ENCODE data around the gene IFNA4. TPM values are rescaled to one million over a fixed set of nuclear protein-coding genes. Genes with fewer than 3 reads are reported as not detected.

Gene IFNA4
- total RNA-seq, 4 donors from 2014 or later: not detected

- no peak overlapping the region for H3K4me3 ChIP-seq
- H3K27me3 ChIP-seq: no peaks in the 10 kb centered on the region
- TF ChIP-seq POLR2A (IDR thresholded peaks at IDR 0.05) (no peak), CTCF (IDR thresholded peaks at IDR 0.05) (no peak)
- no peaks in the 10 kb centered on the region for H3K4me1 ChIP-seq
- H3K36me3 ChIP-seq: no peaks in the 10 kb centered on the region
- intact Hi-C loops (cut with DNase I; ENCODE audit: low total_unique reads): no loop called here
- H3K9me3 ChIP-seq: no peaks in the 10 kb centered on the region
- no peak for DNase-seq
- no peak overlapping the region for H3K27ac ChIP-seq
Observed at GRCh38 chr9:21137020-21137419, 50.4 kb downstream of the IFNA4 start.

Small RNA genes lying within 50 kb of the gene (small RNA-seq; reads per million reads assigned to genes)
- gene RF00019: not detected

Other genes with a start within 250 kb of the IFNA4 start
- 1 to 10 TPM in 2 of 4 donors, under 1 TPM in 2; under 0.01 to 8.7 (median 2.4) TPM for gene HACD4, start 155.9 kb downstream of the IFNA4 start, total RNA-seq
- gene IFNB1, start 109.6 kb downstream of the IFNA4 start, total RNA-seq: not detected
- gene IFNW1, start 45.8 kb downstream of the IFNA4 start, total RNA-seq: not detected
- not detected for gene IFNA21, start 20.9 kb downstream of the IFNA4 start, total RNA-seq
- gene IFNA7, start 14.6 kb upstream of the IFNA4 start, total RNA-seq: not detected
- gene IFNA10, start 19.6 kb upstream of the IFNA4 start, total RNA-seq: not detected
- gene IFNA16, start 29.7 kb upstream of the IFNA4 start, total RNA-seq: not detected
- gene IFNA17, start 40.6 kb upstream of the IFNA4 start, total RNA-seq: not detected
- gene IFNA14, start 52.4 kb upstream of the IFNA4 start, total RNA-seq: not detected
- under 1 TPM in 1 of 4 donors, not detected in 3; 0.91 TPM for gene IFNA5, start 117.7 kb upstream of the IFNA4 start, total RNA-seq
- gene KLHL9, start 147.8 kb upstream of the IFNA4 start, total RNA-seq: 10 to 100 TPM; 24.7 to 88.5 (median 29.9) TPM
- gene IFNA6, start 163.3 kb upstream of the IFNA4 start, total RNA-seq: not detected
- not detected for gene IFNA13, start 180.5 kb upstream of the IFNA4 start, total RNA-seq
- not detected for gene IFNA2, start 197.8 kb upstream of the IFNA4 start, total RNA-seq
- gene IFNA8, start 221.5 kb upstream of the IFNA4 start, total RNA-seq: not detected